ENCODE results near the gene NMT1. TPM values are rescaled to one million over a fixed set of nuclear protein-coding genes. Genes with fewer than 3 reads are reported as not detected.

The NMT1 gene
- total and polyA plus RNA-seq, 2 of the 13 experiments (the other 11 are each of a cell fraction or from before 2014, with no cell fraction given), result 75.7 to 142 TPM

DNA sequence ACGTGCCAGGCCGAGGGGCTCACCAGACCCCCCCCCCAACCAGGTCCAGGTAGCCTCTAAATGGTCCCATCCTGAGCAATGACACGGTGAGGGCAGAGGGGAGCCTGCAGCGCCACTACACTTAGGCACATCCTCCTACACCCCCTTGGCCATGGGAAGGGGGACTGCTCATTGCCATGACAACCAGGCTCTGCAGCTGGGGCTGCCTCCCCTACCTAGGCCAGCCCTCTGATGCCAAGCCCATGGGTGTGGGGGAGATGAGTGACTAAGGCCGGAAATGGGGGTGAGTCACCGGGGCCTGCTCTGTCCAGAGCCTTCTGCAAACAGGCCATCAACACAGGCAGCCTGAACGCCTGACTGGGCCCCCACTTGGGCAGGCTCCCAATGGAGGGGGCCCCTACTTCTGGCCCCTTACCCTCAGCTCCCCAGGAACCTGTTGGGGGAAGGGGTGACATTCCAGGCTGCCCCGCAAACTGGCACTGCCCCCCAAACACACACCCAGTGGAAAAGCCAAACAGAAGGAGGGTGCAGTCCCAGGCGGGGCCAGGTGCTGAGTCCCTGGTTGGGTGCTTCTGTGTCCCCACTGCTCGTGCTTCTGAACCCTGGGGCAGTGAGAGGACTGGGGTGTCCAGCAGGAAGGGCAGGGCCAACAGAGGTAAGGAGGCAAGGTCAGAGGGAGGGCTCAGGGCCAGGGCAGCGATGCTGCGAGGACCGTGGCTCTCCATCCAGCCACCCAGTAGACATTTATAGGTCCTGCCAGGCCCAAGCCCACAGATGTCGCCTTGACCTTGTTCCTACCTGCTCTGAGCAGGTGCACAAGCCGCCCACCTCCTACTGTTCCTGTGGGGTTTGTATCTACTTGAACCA is 63.0 kb downstream of the NMT1 start (continued):
- TF ChIP-seq AKAP8 (CRISPR knock-in tag; IDR thresholded peaks at IDR 0.05), result no peak
- no peak for TF ChIP-seq ZNF746 (CRISPR knock-in tag; IDR thresholded peaks at IDR 0.05)
- TF ChIP-seq MTF2 (CRISPR knock-in tag; IDR thresholded peaks at IDR 0.05; ENCODE audit: borderline replicate concordance), result no peak
- TF ChIP-seq, protein P1, sequence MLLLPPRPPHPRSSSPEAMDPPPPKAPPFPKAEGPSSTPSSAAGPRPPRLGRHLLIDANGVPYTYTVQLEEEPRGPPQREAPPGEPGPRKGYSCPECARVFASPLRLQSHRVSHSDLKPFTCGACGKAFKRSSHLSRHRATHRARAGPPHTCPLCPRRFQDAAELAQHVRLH (CRISPR knock-in tag; IDR thresholded peaks at IDR 0.05; ENCODE audit: borderline replicate concordance, low read depth), result 0 out of 2 replicates have a peak, but pooled peaks have one; percentile 40
- no peak for TF ChIP-seq ZNF546 (CRISPR knock-in tag; conservative IDR thresholded peaks at IDR 0.05)
- no peak for TF ChIP-seq PRMT3 (CRISPR knock-in tag; IDR thresholded peaks at IDR 0.05; ENCODE audit: borderline replicate concordance, low read depth)
- TF ChIP-seq HNF4A (CRISPR knock-in tag; IDR thresholded peaks at IDR 0.05), result no peak; the same call in 1 of the 2 replicates
- peak; percentile 66; the same call in 1 of the 2 replicates for TF ChIP-seq ZNF430 (CRISPR knock-in tag; IDR thresholded peaks at IDR 0.05)
- TF ChIP-seq STAG1 (CRISPR knock-in tag; IDR thresholded peaks at IDR 0.05), result no peak
- TF ChIP-seq ARNT2 (CRISPR knock-in tag; IDR thresholded peaks at IDR 0.05; ENCODE audit: low read depth), result peak; percentile 42; the same call in 1 of the 2 replicates
- TF ChIP-seq ARNTL (CRISPR knock-in tag; IDR thresholded peaks at IDR 0.05), result peak; percentile 17; the same call in 1 of the 2 replicates
- TF ChIP-seq, protein P2, sequence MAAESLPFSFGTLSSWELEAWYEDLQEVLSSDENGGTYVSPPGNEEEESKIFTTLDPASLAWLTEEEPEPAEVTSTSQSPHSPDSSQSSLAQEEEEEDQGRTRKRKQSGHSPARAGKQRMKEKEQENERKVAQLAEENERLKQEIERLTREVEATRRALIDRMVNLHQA (CRISPR knock-in tag; IDR thresholded peaks at IDR 0.05), result no peak
- TF ChIP-seq KDM1A (CRISPR knock-in tag; IDR thresholded peaks at IDR 0.05), result no peak
- TF ChIP-seq ZNF496 (CRISPR knock-in tag; IDR thresholded peaks at IDR 0.05; ENCODE audit: insufficient replicate concordance), result no peak
- TF ChIP-seq HMG20A (CRISPR knock-in tag; IDR thresholded peaks at IDR 0.05; ENCODE audit: borderline replicate concordance), result peak; percentile 55; the same call in 1 of the 2 replicates
- no peak for TF ChIP-seq HNRNPH1 (optimal IDR thresholded peaks at IDR 0.05; ENCODE audit: low read depth, low read length)
- no peak for TF ChIP-seq KMT2A (CRISPR knock-in tag; IDR thresholded peaks at IDR 0.05)
- peak; percentile 88 for TF ChIP-seq GABPB1 (CRISPR knock-in tag; IDR thresholded peaks at IDR 0.05)
- TF ChIP-seq ZNF282 (IDR thresholded peaks at IDR 0.05; ENCODE audit: partially characterized antibody), result no peak
- TF ChIP-seq, protein P3, sequence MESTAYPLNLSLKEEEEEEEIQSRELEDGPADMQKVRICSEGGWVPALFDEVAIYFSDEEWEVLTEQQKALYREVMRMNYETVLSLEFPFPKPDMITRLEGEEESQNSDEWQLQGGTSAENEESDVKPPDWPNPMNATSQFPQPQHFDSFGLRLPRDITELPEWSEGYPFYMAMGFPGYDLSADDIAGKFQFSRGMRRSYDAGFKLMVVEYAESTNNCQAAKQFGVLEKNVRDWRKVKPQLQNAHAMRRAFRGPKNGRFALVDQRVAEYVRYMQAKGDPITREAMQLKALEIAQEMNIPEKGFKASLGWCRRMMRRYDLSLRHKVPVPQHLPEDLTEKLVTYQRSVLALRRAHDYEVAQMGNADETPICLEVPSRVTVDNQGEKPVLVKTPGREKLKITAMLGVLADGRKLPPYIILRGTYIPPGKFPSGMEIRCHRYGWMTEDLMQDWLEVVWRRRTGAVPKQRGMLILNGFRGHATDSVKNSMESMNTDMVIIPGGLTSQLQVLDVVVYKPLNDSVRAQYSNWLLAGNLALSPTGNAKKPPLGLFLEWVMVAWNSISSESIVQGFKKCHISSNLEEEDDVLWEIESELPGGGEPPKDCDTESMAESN (CRISPR knock-in tag; conservative IDR thresholded peaks at IDR 0.05), result no peak
- TF ChIP-seq, protein P4, sequence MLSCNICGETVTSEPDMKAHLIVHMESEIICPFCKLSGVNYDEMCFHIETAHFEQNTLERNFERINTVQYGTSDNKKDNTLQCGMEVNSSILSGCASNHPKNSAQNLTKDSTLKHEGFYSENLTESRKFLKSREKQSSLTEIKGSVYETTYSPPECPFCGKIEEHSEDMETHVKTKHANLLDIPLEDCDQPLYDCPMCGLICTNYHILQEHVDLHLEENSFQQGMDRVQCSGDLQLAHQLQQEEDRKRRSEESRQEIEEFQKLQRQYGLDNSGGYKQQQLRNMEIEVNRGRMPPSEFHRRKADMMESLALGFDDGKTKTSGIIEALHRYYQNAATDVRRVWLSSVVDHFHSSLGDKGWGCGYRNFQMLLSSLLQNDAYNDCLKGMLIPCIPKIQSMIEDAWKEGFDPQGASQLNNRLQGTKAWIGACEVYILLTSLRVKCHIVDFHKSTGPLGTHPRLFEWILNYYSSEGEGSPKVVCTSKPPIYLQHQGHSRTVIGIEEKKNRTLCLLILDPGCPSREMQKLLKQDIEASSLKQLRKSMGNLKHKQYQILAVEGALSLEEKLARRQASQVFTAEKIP (CRISPR knock-in tag; IDR thresholded peaks at IDR 0.05; ENCODE audit: borderline replicate concordance), result no peak
- no peak for TF ChIP-seq MLLT10 (CRISPR knock-in tag; IDR thresholded peaks at IDR 0.05)
- TF ChIP-seq YY1 (IDR thresholded peaks at IDR 0.05; ENCODE audit: insufficient read depth, insufficient replicate concordance, low read depth, low read length), result no peak
- no peak for TF ChIP-seq CEBPB (IDR thresholded peaks at IDR 0.05; ENCODE audit: borderline replicate concordance, low read depth, low read length)
- TF ChIP-seq ZNF670 (CRISPR knock-in tag; IDR thresholded peaks at IDR 0.05; ENCODE audit: borderline replicate concordance), result peak; percentile 73; the same call in 1 of the 2 replicates

Measured in HepG2 (cell line).